B cell (primary cell): ENCODE measurements around the gene PIP5K1A. TPM values are rescaled to one million over a fixed set of nuclear protein-coding genes. Genes with fewer than 3 reads are reported as not detected.
A peak's percentile ranks its signal among the peaks of the same experiment; 100 is the strongest.

ENCODE experiments used
- ATAC-seq: fragments of 200-7000 bp; cut with Tn5 transposase; one replicate; pipeline ENCODE4 v1.10.0; 2021; ENCODE audit warnings: low read depth, mild to moderate bottlenecking, moderate number of reproducible peaks, moderate library complexity
- CTCF ChIA-PET: fragments of 350-600 bp; sonication (Branson Sonifier 250); formaldehyde crosslinking; loops from one replicate; lab custom pipeline; 2021; ENCODE audit warnings: antibody characterized with exemption, inconsistent platforms; lab: Charles Lee
- POLR2A ChIA-PET: fragments of 350-600 bp; sonication (Branson Sonifier 250); formaldehyde crosslinking; loops from one replicate; lab custom pipeline; 2021; ENCODE audit warnings: antibody characterized with exemption; lab: Charles Lee
- DNase-seq: peaks from one replicate; pipeline ENCODE4 v3.0.0; 2013
- H2AFZ ChIP-seq: 2 replicates; pipeline ENCODE4 v1.6.1; 2012; ENCODE audit warnings: mild to moderate bottlenecking, low read depth, low read length; ENCODE audit not compliant: insufficient read depth, poor library complexity, severe bottlenecking
- H3K27ac ChIP-seq, 2 donors: 1 replicate in 1 of 2; 2 replicates in 1 of 2; pipeline ENCODE4 v1.5.1; 2012 to 2013; ENCODE audit warnings: low read length in 2 of 2, mild to moderate bottlenecking in 2 of 2, moderate library complexity in 1 of 2
- H3K27me3 ChIP-seq, 4 experiments: fragments of 200-600 bp in 1 of 4; sonication (generic) in 1 of 4; replicated peaks in 1 of 4; 1 replicate in 2 of 4; 2 replicates in 2 of 4; pipeline versions ENCODE4 v1.6.1 to v1.7.0; 2013 to 2016; ENCODE audit warnings: low read length in 3 of 4, mild to moderate bottlenecking in 2 of 4, mixed read lengths in 1 of 4, moderate library complexity in 1 of 4; ENCODE audit not compliant: insufficient read depth in 4 of 4, control insufficient read depth in 3 of 4; ENCODE audit errors: control extremely low read depth in 1 of 4
- H3K36me3 ChIP-seq, 2 experiments: replicated peaks in 1 of 2; 1 replicate in 1 of 2; 2 replicates in 1 of 2; pipeline versions ENCODE4 v1.6.1 to v1.7.1; 2013; ENCODE audit warnings: low read length in 1 of 2; ENCODE audit not compliant: insufficient read depth in 2 of 2, control insufficient read depth in 1 of 2; ENCODE audit errors: control extremely low read depth in 1 of 2, extremely low read depth in 1 of 2
- H3K4me1 ChIP-seq, 2 donors: fragments of 200-600 bp in 1 of 2; sonication (generic) in 1 of 2; 1 replicate in 1 of 2; 2 replicates in 1 of 2; pipeline versions ENCODE4 v1.5.1 to v1.6.1; 2013 to 2017; ENCODE audit warnings: low read length in 2 of 2; ENCODE audit not compliant: control insufficient read depth in 2 of 2, insufficient read depth in 2 of 2
- H3K4me2 ChIP-seq: replicated peaks from 2 replicates; pipeline ENCODE3; 2012; ENCODE audit warnings: mild to moderate bottlenecking, low read depth, low read length; ENCODE audit not compliant: poor library complexity, severe bottlenecking
- H3K4me3 ChIP-seq, 5 experiments: fragments of 200-600 bp in 1 of 5; sonication (generic) in 1 of 5; 1 replicate in 3 of 5; 2 replicates in 2 of 5; pipeline versions ENCODE4 v1.5.1 to v1.7.0; 2011 to 2016; ENCODE audit warnings: low read length in 4 of 5, mild to moderate bottlenecking in 4 of 5, low read depth in 2 of 5, control low read depth in 1 of 5, moderate library complexity in 1 of 5; ENCODE audit not compliant: insufficient read depth in 1 of 5; ENCODE audit errors: control extremely low read depth in 1 of 5, extremely low read depth in 1 of 5
- H3K79me2 ChIP-seq: fragments of 200-600 bp; sonication (generic); one replicate; pipeline ENCODE4 v1.6.0; 2016; ENCODE audit warnings: low read length; ENCODE audit not compliant: control insufficient read depth, insufficient read depth
- H3K9ac ChIP-seq: fragments of 200-600 bp; sonication (generic); 2 replicates; pipeline ENCODE4 v1.6.1; 2017; ENCODE audit warnings: mild to moderate bottlenecking, low read length, moderate library complexity
- H3K9me3 ChIP-seq, 3 donors: one replicate each; pipeline versions ENCODE4 v1.6.1 to v1.7.1; 2013; ENCODE audit warnings: low read length in 2 of 3; ENCODE audit not compliant: control insufficient read depth in 2 of 3, insufficient read depth in 1 of 3; ENCODE audit errors: control extremely low read depth in 1 of 3
- H4K20me1 ChIP-seq: 2 replicates; pipeline ENCODE4 v1.6.0; 2012; ENCODE audit warnings: mild to moderate bottlenecking, low read length; ENCODE audit not compliant: insufficient read depth, control insufficient read depth, poor library complexity, severe bottlenecking
- H3K27ac Mint-ChIP-seq: one replicate; pipeline ENCODE4 v1.8.0; 2021; ENCODE audit warnings: mixed read lengths
- H3K27me3 Mint-ChIP-seq: one replicate; pipeline ENCODE4 v1.8.0; 2021; ENCODE audit warnings: mixed read lengths
- H3K4me1 Mint-ChIP-seq: one replicate; pipeline ENCODE4 v1.8.0; 2021; ENCODE audit warnings: mixed read lengths
- H3K4me3 Mint-ChIP-seq: one replicate; pipeline ENCODE4 v1.8.0; 2021; ENCODE audit warnings: mixed read lengths
- H3K9me3 Mint-ChIP-seq: one replicate; pipeline ENCODE4 v1.8.0; 2022; ENCODE audit warnings: mixed read lengths; ENCODE audit not compliant: insufficient read depth
- CTCF ChIP-seq: fragments of 200-600 bp; IDR thresholded peaks from one replicate; pipeline ENCODE4 v1.8.0; 2022; ENCODE audit warnings: antibody characterized with exemption, mild to moderate bottlenecking
- EZH2 ChIP-seq: IDR thresholded peaks from 2 replicates; pipeline ENCODE4 v1.6.1; 2012; ENCODE audit warnings: borderline replicate concordance, low read depth, mild to moderate bottlenecking, moderate library complexity, low read length; ENCODE audit not compliant: insufficient read depth, poor library complexity, severe bottlenecking
- WGBS: methylation state at CpG from one replicate; pipeline ENCODE4 v1.1.5; 2013; ENCODE audit warnings: missing lambda C conversion rate; ENCODE audit not compliant: insufficient coverage; 5-methylcytosine and 5-hydroxymethylcytosine counted together
- intact Hi-C: fragments of 100-400 bp; cut with micrococcal nuclease; formaldehyde crosslinking; loops from one replicate; pipeline ENCODE4 v1.10.0; 2022
- polyA plus RNA-seq: library from polyadenylated mRNA; depleted of rRNA; stranded (reverse); fragments of >200 nt; gene quantifications from 2 replicates; pipeline ENCODE4 v1.2.3, GENCODE V29; 2012
- total RNA-seq, 2 donors: library from RNA; stranded (reverse); fragments of 120-200 nt in 1 of 2; gene quantifications; 1 replicate in 1 of 2; 2 replicates in 1 of 2; pipeline versions ENCODE4 v1.2.3 to v1.2.4, GENCODE V29; 2013 to 2022

Gene PIP5K1A
- total and polyA plus RNA-seq, 2 donors (not counting 1 experiment from before 2014, with no cell fraction given) = 59.4 to 78.4 TPM

DNA sequence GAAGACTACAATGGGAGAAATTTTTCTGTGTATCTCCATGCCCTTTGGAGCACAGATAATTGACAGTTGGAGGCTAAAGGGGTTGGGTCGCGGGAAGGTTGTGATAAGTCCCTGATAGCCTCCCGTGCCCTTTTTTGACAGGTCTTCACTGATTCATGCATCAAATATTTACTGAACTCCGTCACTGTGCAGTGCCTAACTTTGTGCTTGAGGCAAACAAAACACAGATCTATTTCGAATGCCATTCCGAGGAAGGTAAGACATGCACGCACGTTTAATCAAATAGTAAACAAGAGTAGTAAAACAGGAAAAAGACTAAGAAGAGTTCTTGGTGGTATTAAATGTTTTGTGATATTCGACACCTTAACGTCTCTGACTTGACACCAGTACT lies 494 bp upstream of the PIP5K1A start:
- DNase-seq (no peak), ATAC-seq (no peak)
- no peaks in the 10 kb centered on the region for H3K27me3 Mint-ChIP-seq
- TF ChIP-seq EZH2 (no peak), CTCF (no peak)
- peaks cover 45% of the 10 kb centered on the region for H3K4me1 Mint-ChIP-seq
- Histone ChIP-seq H3K9ac (peak overlapping the region; percentile 86), H3K9me3 (no peaks in the 10 kb centered on the region), H4K20me1 (peaks cover 8% of the 10 kb centered on the region), H3K4me1 (peaks cover 21 to 29% of the 10 kb centered on the region in 2 donors), H3K27ac (peak overlapping the region in 1 of 2 donors; percentile 90), H3K36me3 (peaks cover 2% of the 10 kb centered on the region in 2 experiments), H3K4me3 (peak overlapping the region; percentile 68 to 96 (median 89)), H3K4me2 (peak overlapping the region; percentile 84), H3K79me2 (peaks cover 42% of the 10 kb centered on the region), H3K27me3 (peaks cover 0 to 2% (median 0%) of the 10 kb centered on the region in 4 experiments), H2AFZ (peak overlapping the region; percentile 76)
- WGBS = 3% methylated on average over 5 of the region's 10 CpGs
- peak overlapping the region; percentile 98 for H3K4me3 Mint-ChIP-seq
- intact Hi-C loops = loop anchor here (2.0 to 5.0 kb wide), 5 partner anchors 33 to 149 kb away; partner anchors contain the start of genes LYSMD1, PI4KB, RFX5 and ZNF687
- ChIA-PET POLR2A (no interaction called here), CTCF (no interaction called here)
- H3K9me3 Mint-ChIP-seq = no peaks in the 10 kb centered on the region
- H3K27ac Mint-ChIP-seq = peak overlapping the region; percentile 94

DNA sequence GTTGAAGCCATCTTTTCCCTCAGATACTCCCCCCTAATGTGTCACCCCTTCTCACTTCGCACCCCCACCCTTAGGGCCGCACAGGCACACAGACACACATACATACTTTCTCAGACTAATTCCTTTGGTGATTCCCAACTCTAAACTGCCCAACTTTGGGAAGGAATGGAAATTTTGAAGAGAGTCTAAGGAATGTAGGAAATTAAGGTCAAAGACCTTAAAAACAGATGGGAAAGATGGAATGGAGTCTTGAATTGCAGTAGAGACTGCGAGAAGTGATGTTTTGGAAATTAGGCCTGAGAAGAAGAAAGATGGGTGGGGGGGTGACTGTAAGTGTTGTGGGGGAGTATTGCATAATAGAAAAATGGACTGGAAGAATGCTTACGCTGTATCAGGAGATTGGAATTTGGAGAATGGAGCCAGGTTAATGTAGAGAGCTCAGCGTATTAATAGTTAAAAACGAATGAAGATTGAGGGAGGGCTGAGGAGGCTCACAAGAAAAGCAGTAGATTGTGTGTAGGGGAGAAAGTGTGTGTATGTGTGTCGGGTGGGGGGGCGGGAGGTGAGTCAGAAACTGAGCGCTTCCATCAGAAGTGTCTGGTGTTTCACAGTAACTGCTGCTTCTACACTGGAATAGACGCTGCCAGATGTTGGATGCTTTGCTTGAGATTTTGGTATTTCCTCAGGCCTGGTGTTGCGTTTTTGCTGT lies 1.7 kb downstream of the PIP5K1A start:
- H3K4me1 Mint-ChIP-seq = peaks cover 54% of the 10 kb centered on the region

More for the DNA sequence above, 1.7 kb downstream of the PIP5K1A start:
- Histone ChIP-seq H3K27me3 (peaks cover 0 to 2% (median 0%) of the 10 kb centered on the region in 4 experiments), H3K36me3 (peaks cover 2 to 5% of the 10 kb centered on the region in 2 experiments), H2AFZ (peak overlapping the region; percentile 76), H3K9ac (peak overlapping the region; percentile 86), H3K9me3 (no peaks in the 10 kb centered on the region), H3K4me3 (peak overlapping the region; percentile 82 to 96 (median 95)), H3K27ac (peak overlapping the region in 1 of 2 donors; percentile 90), H3K79me2 (peaks cover 64% of the 10 kb centered on the region), H4K20me1 (peaks cover 9% of the 10 kb centered on the region), H3K4me2 (peak overlapping the region; percentile 84), H3K4me1 (peaks cover 21 to 29% of the 10 kb centered on the region in 2 donors)
- Mint-ChIP-seq H3K27ac (peak overlapping the region; percentile 94), H3K9me3 (no peaks in the 10 kb centered on the region), H3K4me3 (peak overlapping the region; percentile 98), H3K27me3 (no peaks in the 10 kb centered on the region)
- TF ChIP-seq CTCF (no peak), EZH2 (no peak)
- CTCF ChIA-PET = no interaction called here
- POLR2A ChIA-PET = no interaction called here
- intact Hi-C loops = loop anchor here (1.0 to 5.0 kb wide), 5 partner anchors 10 to 147 kb away; partner anchors contain the start of genes LYSMD1, PI4KB, RFX5 and VPS72
- no peak for DNase-seq
- ATAC-seq = no peak
- WGBS = 86% methylated on average over 7 of the region's 11 CpGs
